A549 (cell line): Measurements from ENCODE around the gene ZNF367. TPM values are rescaled to one million over a fixed set of nuclear protein-coding genes. Genes with fewer than 3 reads are reported as not detected.
A peak's percentile ranks its signal among the peaks of the same experiment; 100 is the strongest.

Experiments used
- ATAC-seq, 2 experiments: fragments of 200-7000 bp in 1 of 2; fragments of >200 bp in 1 of 2; cut with Nextera tagmentation in 1 of 2; cut with Tn5 transposase in 1 of 2; 3 replicates each; pipeline versions ENCODE4 v1.8.0 to v1.9.1; 2018 to 2020; ENCODE audit warnings: mild to moderate bottlenecking in 1 of 2, moderate library complexity in 1 of 2
- CTCF ChIA-PET: fragments of 300-600 bp; sonication (Branson Sonifier 250); formaldehyde crosslinking; extraction: SDS; loops from one replicate; lab custom pipeline; 2021; ENCODE audit warnings: antibody characterized with exemption, inconsistent platforms; lab: Yijun Ruan, JAX
- POLR2A ChIA-PET: fragments of 350-600 bp; formaldehyde crosslinking; extraction: SDS; loops from one replicate; lab custom pipeline; 2021; ENCODE audit warnings: antibody characterized with exemption, inconsistent platforms; lab: Yijun Ruan, JAX
- DNase-seq, 2 experiments: peaks; one replicate each; pipeline versions ENCODE4 v3.0.0 to v3.0.0-alpha.2; 2011 to 2016; ENCODE audit warnings: low read depth in 1 of 2, low spot score in 1 of 2
- FAIRE-seq: peaks from 2 replicates; lab custom pipeline; 2011; peaks lifted over from hg19 to GRCh38; lab: Jason Lieb, UNC
- H3K27ac ChIP-seq, 2 experiments: fragments of >200 bp; sonication (Bioruptor Twin); formaldehyde crosslinking; 3 replicates each; pipeline ENCODE4 v1.5.1; 2016 to 2017
- H3K4me1 ChIP-seq: fragments of >200 bp; sonication (Bioruptor Twin); formaldehyde crosslinking; 3 replicates; pipeline ENCODE4 v1.6.1; 2016
- H3K4me2 ChIP-seq: fragments of >200 bp; sonication (Bioruptor Twin); formaldehyde crosslinking; 3 replicates; pipeline ENCODE4 v1.6.1; 2016
- H3K4me3 ChIP-seq: fragments of >200 bp; sonication (Bioruptor Twin); formaldehyde crosslinking; 3 replicates; pipeline ENCODE4 v1.5.1; 2016
- H3K9me3 ChIP-seq: fragments of >200 bp; sonication (Bioruptor Twin); formaldehyde crosslinking; 3 replicates; pipeline ENCODE4 v1.6.1; 2016
- BCL3 ChIP-seq: fragments of >200 bp; sonication (Bioruptor Twin); formaldehyde crosslinking; IDR thresholded peaks from 3 replicates; pipeline ENCODE4 v1.6.1; 2016
- CHD2 ChIP-seq: fragments of 150-350 bp; IDR thresholded peaks from 2 replicates; pipeline ENCODE4 v1.6.1; 2014; ENCODE audit warnings: low read length; ENCODE audit not compliant: partially characterized antibody
- CHD4 ChIP-seq: fragments of 200-600 bp; sonication (generic); IDR thresholded peaks from 2 replicates; pipeline ENCODE4 v1.6.1; 2016; ENCODE audit warnings: antibody characterized with exemption, mild to moderate bottlenecking, borderline replicate concordance
- EHF ChIP-seq: fragments of 250-450 bp; sonication (Bioruptor Pico); IDR thresholded peaks from 2 replicates; pipeline ENCODE4 v1.5.0; 2020; ENCODE audit warnings: mild to moderate bottlenecking
- EP300 ChIP-seq, 2 experiments: fragments of >200 bp; sonication (Bioruptor Twin); formaldehyde crosslinking; IDR thresholded peaks; 2 replicates in 1 of 2; 3 replicates in 1 of 2; pipeline ENCODE4 v1.6.1; 2016 to 2017
- HOXB5 ChIP-seq: fragments of 250-450 bp; sonication (Bioruptor Pico); IDR thresholded peaks from 2 replicates; pipeline ENCODE4 v1.5.0; 2020; ENCODE audit warnings: mild to moderate bottlenecking, moderate library complexity
- JUN ChIP-seq, 2 experiments: fragments of >200 bp; sonication (Bioruptor Twin); formaldehyde crosslinking; IDR thresholded peaks; 2 replicates in 1 of 2; 3 replicates in 1 of 2; pipeline ENCODE4 v1.6.1; 2016 to 2017
- MAZ ChIP-seq: fragments of 150-350 bp; IDR thresholded peaks from 2 replicates; pipeline ENCODE4 v1.6.1; 2014; ENCODE audit warnings: antibody characterized with exemption, low read depth, low read length, borderline replicate concordance
- MYC ChIP-seq: IDR thresholded peaks from 2 replicates; pipeline ENCODE4 v1.6.1; 2012; ENCODE audit warnings: mild to moderate bottlenecking, inconsistent platforms, low read length, improper control_type of control experiment, borderline replicate concordance
- NPAS2 ChIP-seq: fragments of 250-450 bp; sonication (Bioruptor Pico); IDR thresholded peaks from 2 replicates; pipeline ENCODE4 v1.8.0; 2022; ENCODE audit warnings: mild to moderate bottlenecking, moderate library complexity, borderline replicate concordance
- PBX3 ChIP-seq: IDR thresholded peaks from 2 replicates; pipeline ENCODE4 v1.6.1; 2012
- PHF8 ChIP-seq: fragments of 200-600 bp; sonication (generic); IDR thresholded peaks from 2 replicates; pipeline ENCODE4 v1.6.1; 2016; ENCODE audit warnings: low read depth, mild to moderate bottlenecking, antibody characterized with exemption, moderate library complexity, borderline replicate concordance
- POLR2A ChIP-seq: IDR thresholded peaks from 2 replicates; pipeline ENCODE4 v1.6.1; 2012; ENCODE audit warnings: mild to moderate bottlenecking, low read length
- REST ChIP-seq: fragments of 200-600 bp; sonication (generic); IDR thresholded peaks from 2 replicates; pipeline ENCODE4 v1.6.1; 2016; ENCODE audit warnings: antibody characterized with exemption, mild to moderate bottlenecking, moderate library complexity
- RNF2 ChIP-seq: fragments of 200-600 bp; sonication (generic); IDR thresholded peaks from 2 replicates; pipeline ENCODE4 v1.6.1; 2016; ENCODE audit warnings: low read depth, mild to moderate bottlenecking, antibody characterized with exemption, moderate library complexity, borderline replicate concordance
- SMC3 ChIP-seq: fragments of >200 bp; sonication (Bioruptor Twin); formaldehyde crosslinking; IDR thresholded peaks from 3 replicates; pipeline ENCODE4 v1.6.1; 2018; ENCODE audit warnings: inconsistent platforms
- TFCP2L1 ChIP-seq: fragments of 250-450 bp; sonication (Bioruptor Pico); IDR thresholded peaks from 2 replicates; pipeline ENCODE4 v1.5.0; 2021; ENCODE audit warnings: mild to moderate bottlenecking
- TP53 ChIP-seq: fragments of 250-450 bp; sonication (Bioruptor Pico); IDR thresholded peaks from 2 replicates; pipeline ENCODE4 v1.5.0; 2021; ENCODE audit warnings: mild to moderate bottlenecking, moderate library complexity
- ZNF302 ChIP-seq: fragments of 250-450 bp; sonication (Bioruptor Pico); IDR thresholded peaks from 2 replicates; pipeline ENCODE4 v1.9.0; 2021; ENCODE audit warnings: inconsistent platforms, mild to moderate bottlenecking, moderate library complexity
- WGBS: methylation state at CpG from one replicate; pipeline ENCODE4 v1.1.6; 2017; ENCODE audit errors: missing lambda C conversion rate; 5-methylcytosine and 5-hydroxymethylcytosine counted together
- polyA plus RNA-seq, 4 experiments: library from polyadenylated mRNA; depleted of rRNA in 3 of 4; stranded (reverse); fragments of >200 nt; fragmentation: RNase III in 1 of 4; extraction: RNeasy Plus Mini Kit Qiagen cat#74134 plus additional on column Dnase treatment in 1 of 4; gene quantifications; 2 replicates in 3 of 4; 3 replicates in 1 of 4; pipeline ENCODE4 v1.2.3, GENCODE V29; 2011 to 2017

ZNF367 gene
- polyA plus RNA-seq, 2 of the 4 experiments (the other 2 are of a cell fraction) = 4.8 to 8.3 TPM

- no peak for TF ChIP-seq TP53 (CRISPR knock-in tag)
- no peak for TF ChIP-seq NPAS2 (CRISPR knock-in tag)
- TF ChIP-seq PBX3 = no peak
- no peak for TF ChIP-seq MYC
- TF ChIP-seq EHF = no peak
- TF ChIP-seq HOXB5 (CRISPR knock-in tag) = no peak
- no peak for TF ChIP-seq RNF2
- no peak for TF ChIP-seq CHD4
- no peak for TF ChIP-seq EP300 (IDR thresholded peaks at IDR 0.05)
- no peak for TF ChIP-seq ZNF302 (CRISPR knock-in tag)
- no peak for TF ChIP-seq TFCP2L1 (CRISPR knock-in tag)
- TF ChIP-seq REST = no peak
- TF ChIP-seq JUN (IDR thresholded peaks at IDR 0.05) = no peak
- no peak for TF ChIP-seq CHD2
- Histone ChIP-seq H3K4me1 (peaks cover 21% of the 10 kb centered on the region), H3K27ac (no peak overlapping the region; a peak in 1 of 6 replicates), H3K4me3 (no peak overlapping the region), H3K9me3 (peaks cover 6% of the 10 kb centered on the region; the same call in 1 of the 3 replicates), H3K4me2 (no peak overlapping the region)
- 96% methylated on average over 5 of the region's 5 CpGs for WGBS
- ATAC-seq (peak in 1 of 2 experiments; percentile 31; a peak in 3 of 6 replicates), FAIRE-seq (no peak), DNase-seq (no peak)
- POLR2A ChIA-PET = no interaction called here
- CTCF ChIA-PET = interaction anchor here (1.5 kb wide), 1 partner anchor 10 kb away, joined by 3 read pairs; no protein-coding TSS in a partner anchor
Measured at GRCh38 chr9:96348261-96348660, 69.9 kb downstream of the ZNF367 start.

GRCh38 chr9:96345551-96345950, 72.6 kb downstream of the ZNF367 start:
- Histone ChIP-seq H3K4me1 (peaks cover 43% of the 10 kb centered on the region), H3K4me3 (no peak overlapping the region), H3K9me3 (no peaks in the 10 kb centered on the region), H3K27ac (peak overlapping the region; percentile 78 to 86), H3K4me2 (no peak overlapping the region)
- ChIA-PET CTCF (interaction anchor here (1.0 kb wide), 1 partner anchor 18 kb away, joined by 3 read pairs; no protein-coding TSS in a partner anchor), POLR2A (interaction anchor here (0.6 kb wide), 1 partner anchor 433 kb away, joined by 6 read pairs; no protein-coding TSS in a partner anchor)
- FAIRE-seq (no peak), ATAC-seq (peak in 1 of 2 experiments; percentile 49; a peak in 4 of 6 replicates), DNase-seq (no peak)
- no peak for TF ChIP-seq POLR2A
- TF ChIP-seq SMC3 = no peak
- no peak for TF ChIP-seq TP53 (CRISPR knock-in tag)
- no peak for TF ChIP-seq PHF8
- no peak for TF ChIP-seq MAZ
- TF ChIP-seq BCL3 = no peak
- WGBS = 94% methylated on average over 9 of the region's 9 CpGs
